Urinary bladder (tissue), 4 donors: Measurements from ENCODE around the gene COLGALT1. TPM values are rescaled to one million over a fixed set of nuclear protein-coding genes. Genes with fewer than 3 reads are reported as not detected.
A peak's percentile ranks its signal among the peaks of the same experiment; 100 is the strongest.

ENCODE experiments used
- DNase-seq: peaks from one replicate; pipeline ENCODE4 v3.0.0-alpha.2; 2015; ENCODE audit errors: extremely low spot score
- H3K27ac ChIP-seq: one replicate; pipeline ENCODE4 v1.5.1; 2013; ENCODE audit warnings: low read depth, mild to moderate bottlenecking, moderate library complexity
- H3K36me3 ChIP-seq: one replicate; pipeline ENCODE4 v1.6.1; 2013; ENCODE audit warnings: mild to moderate bottlenecking, moderate library complexity; ENCODE audit not compliant: insufficient read depth
- H3K4me1 ChIP-seq: one replicate; pipeline ENCODE4 v1.6.1; 2013; ENCODE audit warnings: mild to moderate bottlenecking, moderate library complexity; ENCODE audit not compliant: insufficient read depth
- H3K4me3 ChIP-seq: one replicate; pipeline ENCODE4 v1.5.1; 2013; ENCODE audit warnings: low read depth, low read length
- WGBS: extraction: QIAGEN DNeasy Blood & Tissue Kit; methylation state at CpG from one replicate; pipeline ENCODE4 v1.1.7; 2013; 5-methylcytosine and 5-hydroxymethylcytosine counted together
- polyA plus RNA-seq: library from polyadenylated mRNA; stranded (reverse); fragments of 200-250 nt; gene quantifications from one replicate; pipeline ENCODE4 v1.2.3, GENCODE V29; 2013
- total RNA-seq: library from RNA; depleted of rRNA; stranded (reverse); fragments of >200 nt; gene quantifications from one replicate; pipeline ENCODE4 v1.2.3, GENCODE V29; 2014
- donor health status: healthy with polysubstance abuse.
- donor health status: healthy.

COLGALT1 gene
- total and polyA plus RNA-seq, 2 donors: 31.7 to 68.6 TPM

GRCh38 chr19:17602217-17602616 lies 46.8 kb downstream of the COLGALT1 start:
- Histone ChIP-seq H3K36me3 (no peaks in the 10 kb centered on the region), H3K27ac (no peak overlapping the region), H3K4me3 (no peak overlapping the region), H3K4me1 (no peaks in the 10 kb centered on the region)
- WGBS: 68% methylated on average over 8 of the region's 8 CpGs
- DNase-seq: no peak

DNA sequence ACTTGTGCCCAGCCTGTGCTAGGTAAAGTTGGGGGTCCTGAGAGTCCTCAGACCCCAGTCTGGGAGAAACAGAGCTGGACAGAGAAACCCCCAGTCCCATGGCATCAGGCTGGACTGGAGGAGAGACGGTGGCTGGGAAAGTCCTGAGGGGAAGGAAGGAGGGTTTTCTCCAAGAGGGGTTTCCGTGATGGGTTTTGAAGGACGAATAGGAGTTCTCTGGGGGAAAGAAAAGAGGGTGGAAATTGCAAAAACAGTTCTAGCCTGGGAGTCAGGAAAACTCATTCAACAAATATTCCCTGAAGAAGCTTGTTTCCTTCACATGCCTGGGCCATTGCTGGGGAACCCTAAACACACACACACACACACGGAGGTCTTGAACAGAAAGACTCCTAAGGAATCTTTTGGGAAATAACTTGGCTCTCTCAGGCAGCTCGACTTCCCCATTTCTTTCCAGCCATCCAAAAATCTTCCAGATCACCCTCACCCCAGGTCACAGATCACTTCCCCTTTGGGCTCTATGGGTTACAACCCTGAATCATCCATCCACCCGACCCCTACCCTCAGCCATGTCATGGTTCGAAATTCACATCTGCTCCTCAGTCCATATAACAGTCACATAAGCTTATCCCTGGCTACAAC lies 47.5 kb downstream of the COLGALT1 start:
- DNase-seq: no peak
- Histone ChIP-seq H3K27ac (no peak overlapping the region), H3K36me3 (no peaks in the 10 kb centered on the region), H3K4me3 (no peak overlapping the region), H3K4me1 (no peaks in the 10 kb centered on the region)
- 72% methylated on average over 7 of the region's 7 CpGs for WGBS

GRCh38 chr19:17604372-17605025 lies 49.0 kb downstream of the COLGALT1 start:
- 65% methylated on average over 8 of the region's 8 CpGs for WGBS
- Histone ChIP-seq H3K4me3 (no peak overlapping the region), H3K27ac (no peak overlapping the region), H3K36me3 (no peaks in the 10 kb centered on the region), H3K4me1 (no peaks in the 10 kb centered on the region)
- no peak for DNase-seq

DNA sequence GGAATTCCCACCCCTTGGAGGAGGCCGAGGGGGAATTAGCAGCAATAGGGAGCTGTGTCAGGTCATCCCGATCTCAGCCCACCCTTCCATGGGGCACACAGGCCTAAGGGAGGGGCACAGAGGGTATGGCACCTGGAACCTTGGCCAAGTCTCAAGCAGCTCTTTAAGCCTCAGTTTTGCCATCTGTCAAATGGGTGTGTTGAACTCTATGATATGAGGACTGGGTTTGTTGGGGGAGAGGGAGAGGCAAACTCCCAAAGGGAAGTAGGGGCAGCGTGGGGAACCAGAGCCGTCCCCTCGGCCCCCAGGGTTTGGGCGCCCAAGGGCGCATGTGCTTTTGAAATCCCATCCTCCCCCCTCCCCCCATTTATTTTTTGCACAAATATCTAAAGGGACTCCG lies 49.7 kb downstream of the COLGALT1 start:
- WGBS: 88% methylated on average over 8 of the region's 8 CpGs
- DNase-seq: no peak
- Histone ChIP-seq H3K4me3 (no peak overlapping the region), H3K27ac (no peak overlapping the region), H3K36me3 (no peaks in the 10 kb centered on the region), H3K4me1 (no peaks in the 10 kb centered on the region)

DNA sequence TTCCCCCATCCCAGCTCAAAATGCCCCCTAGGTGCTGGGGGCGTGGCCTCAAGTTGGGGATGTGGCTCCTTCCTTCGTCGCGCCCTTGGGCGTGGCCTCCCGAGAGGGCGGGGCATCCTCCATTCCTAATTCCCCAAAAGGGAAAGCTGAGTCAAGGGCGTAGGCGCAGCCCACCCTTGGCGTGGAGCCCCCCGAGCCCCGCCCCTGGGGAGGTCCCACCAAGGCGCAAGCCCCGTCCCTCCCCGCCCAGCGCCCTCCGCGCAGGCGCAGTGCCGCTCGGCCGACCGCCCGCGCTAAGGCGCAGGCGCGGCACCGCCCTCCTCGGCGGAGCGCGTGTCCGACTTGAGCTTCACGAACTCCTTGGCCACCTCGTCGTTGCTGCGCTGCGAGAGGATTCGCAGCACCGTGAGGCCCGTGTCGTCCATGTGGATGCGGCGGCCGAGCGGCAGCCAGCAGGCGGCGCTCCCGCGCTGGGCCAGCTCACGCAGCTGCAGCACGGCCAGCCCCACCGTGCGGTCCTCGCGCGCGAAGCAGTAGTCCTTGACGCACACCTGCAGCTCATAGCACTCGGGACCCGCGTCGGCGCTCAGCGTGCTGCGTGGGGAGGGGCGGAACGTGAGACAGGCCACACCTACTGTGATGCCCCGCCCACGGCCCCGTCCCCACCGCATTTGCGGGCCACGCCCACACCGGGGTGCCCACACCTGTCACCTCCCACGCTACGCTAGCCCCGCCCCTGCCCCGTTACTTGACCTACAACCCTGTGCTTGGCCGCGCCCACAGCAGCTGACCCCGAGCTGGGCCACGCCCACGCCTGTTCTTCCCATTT lies 50.5 kb downstream of the COLGALT1 start:
- H3K27ac ChIP-seq: no peak overlapping the region
- WGBS: 1% methylated on average over 85 of the region's 85 CpGs
- DNase-seq: peak; percentile 7
- no peaks in the 10 kb centered on the region for H3K4me1 ChIP-seq
- no peaks in the 10 kb centered on the region for H3K36me3 ChIP-seq
- H3K4me3 ChIP-seq: peak overlapping the region; percentile 32

DNA sequence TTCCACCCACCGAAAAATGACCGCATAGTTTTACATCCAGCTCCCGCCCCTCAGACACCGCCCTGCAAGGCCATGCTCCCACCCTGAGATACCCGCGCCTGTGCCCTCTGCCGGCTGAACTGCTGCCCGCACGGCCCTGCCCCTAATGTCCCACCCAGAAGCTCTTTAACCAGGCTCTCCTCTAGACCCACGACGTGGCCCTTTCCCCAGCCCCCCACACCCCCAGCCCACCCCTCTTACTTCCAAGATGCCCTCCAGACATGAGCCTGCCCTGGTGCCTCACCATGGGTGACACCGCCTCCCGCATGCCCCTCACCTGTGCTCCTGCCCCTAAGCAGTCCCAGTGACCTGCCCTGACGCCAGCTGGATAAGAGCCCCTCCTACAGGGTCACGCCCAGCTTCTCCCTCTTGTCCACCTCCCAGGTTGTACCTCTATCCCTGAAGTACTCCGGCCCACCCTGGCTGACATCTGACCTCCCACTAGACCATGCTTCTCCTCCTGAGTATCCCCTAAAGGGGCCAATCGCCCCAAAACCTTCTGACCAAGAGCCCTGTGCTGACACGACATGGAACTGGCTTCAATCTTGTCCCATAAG lies 51.2 kb downstream of the COLGALT1 start:
- WGBS: 17% methylated on average over 18 of the region's 18 CpGs
- Histone ChIP-seq H3K36me3 (no peaks in the 10 kb centered on the region), H3K4me1 (no peaks in the 10 kb centered on the region), H3K27ac (no peak overlapping the region), H3K4me3 (no peak overlapping the region)
- no peak for DNase-seq

DNA sequence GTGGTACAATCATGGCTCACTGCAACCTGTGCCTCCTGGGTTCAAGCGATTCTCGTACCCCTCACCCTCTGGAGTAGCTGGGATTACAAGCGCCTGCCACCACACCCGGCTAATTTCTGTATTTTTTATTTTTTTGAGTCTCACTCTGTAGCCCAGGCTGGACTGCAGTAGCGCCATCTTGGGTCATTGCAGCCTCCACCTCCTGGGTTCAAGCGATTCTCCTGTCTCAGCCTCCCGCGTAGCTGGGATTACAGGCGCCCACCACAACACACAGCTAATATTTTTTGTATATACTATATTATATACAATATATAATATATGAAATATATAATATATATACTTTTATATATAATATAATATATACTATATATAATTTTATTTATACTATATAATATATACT lies 52.5 kb downstream of the COLGALT1 start:
- WGBS: 95% methylated on average over 9 of the region's 9 CpGs

DNA sequence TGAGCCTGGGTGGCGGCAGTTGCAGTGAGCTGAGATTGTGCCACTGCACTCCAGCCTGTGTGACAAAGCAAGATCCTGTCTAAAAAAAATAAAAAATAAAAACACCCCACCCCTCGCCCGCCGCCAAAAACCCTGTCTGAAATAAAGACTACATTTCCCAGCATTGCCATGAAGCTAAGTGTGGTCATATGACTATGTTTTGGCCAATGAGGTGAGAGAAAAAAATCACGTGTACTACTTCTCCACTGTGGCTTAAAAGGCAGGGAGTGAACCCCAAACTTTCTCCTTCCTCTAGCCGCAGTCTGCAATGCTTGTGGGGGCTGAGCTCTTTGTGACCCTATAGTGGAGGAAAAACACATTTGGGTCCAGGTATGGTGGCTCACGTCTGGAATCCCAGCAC lies 54.9 kb downstream of the COLGALT1 start:
- H3K4me3 ChIP-seq: no peak overlapping the region
- H3K36me3 ChIP-seq: no peaks in the 10 kb centered on the region
- H3K4me1 ChIP-seq: no peaks in the 10 kb centered on the region
- H3K27ac ChIP-seq: no peak overlapping the region
- DNase-seq: no peak
- WGBS: 64% methylated on average over 7 of the region's 7 CpGs

More for the DNA sequence above, 52.5 kb downstream of the COLGALT1 start:
- H3K4me1 ChIP-seq: no peaks in the 10 kb centered on the region
- no peak for DNase-seq
- no peak overlapping the region for H3K27ac ChIP-seq
- no peak overlapping the region for H3K4me3 ChIP-seq
- no peaks in the 10 kb centered on the region for H3K36me3 ChIP-seq

GRCh38 chr19:17611462-17612244 lies 56.2 kb downstream of the COLGALT1 start:
- H3K27ac ChIP-seq: no peak overlapping the region

GRCh38 chr19:17614476-17614875 lies 59.0 kb downstream of the COLGALT1 start:
- Histone ChIP-seq H3K4me3 (no peak overlapping the region), H3K27ac (no peak overlapping the region), H3K36me3 (no peaks in the 10 kb centered on the region), H3K4me1 (no peaks in the 10 kb centered on the region)
- DNase-seq: no peak
- 71% methylated on average over 12 of the region's 12 CpGs for WGBS

More at GRCh38 chr19:17611462-17612244, 56.2 kb downstream of the COLGALT1 start:
- Histone ChIP-seq H3K4me1 (no peaks in the 10 kb centered on the region), H3K4me3 (no peak overlapping the region), H3K36me3 (no peaks in the 10 kb centered on the region)
- WGBS: 80% methylated on average over 7 of the region's 7 CpGs
- no peak for DNase-seq

GRCh38 chr19:17615889-17616685 lies 60.6 kb downstream of the COLGALT1 start:
- no peak overlapping the region for H3K27ac ChIP-seq
- no peaks in the 10 kb centered on the region for H3K36me3 ChIP-seq
- 15% methylated on average over 27 of the region's 27 CpGs for WGBS
- no peak for DNase-seq
- H3K4me3 ChIP-seq: no peak overlapping the region
- H3K4me1 ChIP-seq: no peaks in the 10 kb centered on the region

DNA sequence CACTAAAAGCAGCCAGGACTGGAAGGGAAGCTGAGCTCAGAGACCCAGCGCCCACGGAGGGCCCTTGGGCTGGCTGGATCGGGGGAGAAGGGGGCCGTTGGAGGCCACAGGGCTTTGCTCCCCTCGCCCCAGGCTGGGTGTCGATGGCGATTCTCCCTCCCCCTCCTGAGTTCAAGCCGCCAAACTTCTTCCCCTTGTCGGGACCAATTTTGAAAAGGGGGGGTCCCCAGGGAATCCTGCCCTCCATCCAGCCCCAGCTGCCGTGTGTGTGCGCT lies 61.2 kb downstream of the COLGALT1 start:
- H3K27ac ChIP-seq: no peak overlapping the region
- no peaks in the 10 kb centered on the region for H3K36me3 ChIP-seq
- H3K4me3 ChIP-seq: no peak overlapping the region
- no peak for DNase-seq
- H3K4me1 ChIP-seq: no peaks in the 10 kb centered on the region
- WGBS: 10% methylated on average over 11 of the region's 11 CpGs
